ENCODE data around the gene RPA3. TPM values are rescaled to one million over a fixed set of nuclear protein-coding genes. Genes with fewer than 3 reads are reported as not detected.

Gene RPA3
- polyA plus RNA-seq, 1 donor (not counting 4 experiments of a cell fraction or from before 2014, with no cell fraction given), result 51.1 TPM

- dilution Hi-C loops (cut with MboI; ENCODE audit: extremely low pct_ligation_motif_present, low sequenced_read_pairs), result no loop called here
- FAIRE-seq, result no peak
- no peaks in the 10 kb centered on the region for H3K36me3 ChIP-seq (ENCODE audit: control insufficient read depth in 2 of 2, extremely low read depth in 1 of 2, insufficient read depth in 2 of 2, low read length in 2 of 2)
These were observed 51.2 kb downstream of the RPA3 start for GRCh38 chr7:7667187-7667586.

GRCh38 chr7:7665031-7665430 is 53.4 kb downstream of the RPA3 start:
- H4K20me1 ChIP-seq (ENCODE audit: control insufficient read depth, extremely low read depth, insufficient read depth, low read length), result no peaks in the 10 kb centered on the region
- no peaks in the 10 kb centered on the region for H3K9me1 ChIP-seq (ENCODE audit: control insufficient read depth, extremely low read depth, insufficient read depth, low read length)
- H3K27me3 ChIP-seq (ENCODE audit: control insufficient read depth, extremely low read depth, insufficient read depth, low read length), result no peaks in the 10 kb centered on the region
- no peaks in the 10 kb centered on the region for H3K4me1 ChIP-seq (ENCODE audit: control insufficient read depth, extremely low read depth, insufficient read depth, low read length)
- no peak for DNase-seq (ENCODE audit: low read depth, low spot score)
- dilution Hi-C loops (cut with MboI; ENCODE audit: extremely low pct_ligation_motif_present, low sequenced_read_pairs), result no loop called here
- H3K79me2 ChIP-seq (ENCODE audit: control insufficient read depth, insufficient read depth, low read length), result peaks cover 1% of the 10 kb centered on the region
- H3K36me3 ChIP-seq (ENCODE audit: control insufficient read depth in 2 of 2, extremely low read depth in 1 of 2, insufficient read depth in 2 of 2, low read length in 2 of 2), result no peaks in the 10 kb centered on the region
- no peak overlapping the region for H3K9ac ChIP-seq (ENCODE audit: control insufficient read depth, extremely low read depth, insufficient read depth, low read length)
- no peak for FAIRE-seq
- no peak for TF ChIP-seq CTCF (optimal IDR thresholded peaks at IDR 0.05 in 1 of 3, IDR thresholded peaks at IDR 0.05 in 1 of 3, conservative IDR thresholded peaks at IDR 0.05 in 1 of 3; ENCODE audit: extremely low read depth in 1 of 3, insufficient read depth in 2 of 3, low read length in 3 of 3)
- no peaks in the 10 kb centered on the region for H3K9me3 ChIP-seq (ENCODE audit: control insufficient read depth, low read depth, low read length)
- no peak overlapping the region for H2AFZ ChIP-seq (ENCODE audit: control insufficient read depth, low read length)
- no peak overlapping the region for H3K4me2 ChIP-seq (ENCODE audit: control insufficient read depth, extremely low read depth, insufficient read depth, low read depth, low read length)
- H3K4me3 ChIP-seq (ENCODE audit: control insufficient read depth in 2 of 3, extremely low read depth in 1 of 3, insufficient read depth in 2 of 3, low read depth in 1 of 3, low read length in 3 of 3), result no peak overlapping the region
- H3K27ac ChIP-seq (ENCODE audit: control insufficient read depth, insufficient read depth, low read length), result no peak overlapping the region

More at GRCh38 chr7:7667187-7667586, 51.2 kb downstream of the RPA3 start:
- Histone ChIP-seq H3K9me3 (ENCODE audit: control insufficient read depth, low read depth, low read length) (no peaks in the 10 kb centered on the region), H4K20me1 (ENCODE audit: control insufficient read depth, extremely low read depth, insufficient read depth, low read length) (no peaks in the 10 kb centered on the region), H3K9ac (ENCODE audit: control insufficient read depth, extremely low read depth, insufficient read depth, low read length) (no peak overlapping the region), H3K9me1 (ENCODE audit: control insufficient read depth, extremely low read depth, insufficient read depth, low read length) (no peaks in the 10 kb centered on the region), H3K4me3 (ENCODE audit: control insufficient read depth in 2 of 3, extremely low read depth in 1 of 3, insufficient read depth in 2 of 3, low read depth in 1 of 3, low read length in 3 of 3) (no peak overlapping the region), H3K27me3 (ENCODE audit: control insufficient read depth, extremely low read depth, insufficient read depth, low read length) (no peaks in the 10 kb centered on the region), H3K79me2 (ENCODE audit: control insufficient read depth, insufficient read depth, low read length) (peaks cover 1% of the 10 kb centered on the region), H3K27ac (ENCODE audit: control insufficient read depth, insufficient read depth, low read length) (no peak overlapping the region), H2AFZ (ENCODE audit: control insufficient read depth, low read length) (no peak overlapping the region), H3K4me2 (ENCODE audit: control insufficient read depth, extremely low read depth, insufficient read depth, low read depth, low read length) (no peak overlapping the region), H3K4me1 (ENCODE audit: control insufficient read depth, extremely low read depth, insufficient read depth, low read length) (no peaks in the 10 kb centered on the region)
- TF ChIP-seq EZH2 (IDR thresholded peaks at IDR 0.05; ENCODE audit: low read length) (no peak), CTCF (optimal IDR thresholded peaks at IDR 0.05 in 1 of 3, IDR thresholded peaks at IDR 0.05 in 1 of 3, conservative IDR thresholded peaks at IDR 0.05 in 1 of 3; ENCODE audit: extremely low read depth in 1 of 3, insufficient read depth in 2 of 3, low read length in 3 of 3) (no peak)
- no peak for DNase-seq (ENCODE audit: low read depth, low spot score)
